Activated T-cell treated with anti-CD3 and anti-CD28 coated beads, Interleukin-2, amount 50 U/mL, for 48 hours (primary cell): ENCODE results near the gene EIF2D.

Source experiments
- DNase-seq, 2 experiments: peaks; one replicate each; pipeline ENCODE4 v3.0.0-alpha.2; 2020

The EIF2D gene

DNA sequence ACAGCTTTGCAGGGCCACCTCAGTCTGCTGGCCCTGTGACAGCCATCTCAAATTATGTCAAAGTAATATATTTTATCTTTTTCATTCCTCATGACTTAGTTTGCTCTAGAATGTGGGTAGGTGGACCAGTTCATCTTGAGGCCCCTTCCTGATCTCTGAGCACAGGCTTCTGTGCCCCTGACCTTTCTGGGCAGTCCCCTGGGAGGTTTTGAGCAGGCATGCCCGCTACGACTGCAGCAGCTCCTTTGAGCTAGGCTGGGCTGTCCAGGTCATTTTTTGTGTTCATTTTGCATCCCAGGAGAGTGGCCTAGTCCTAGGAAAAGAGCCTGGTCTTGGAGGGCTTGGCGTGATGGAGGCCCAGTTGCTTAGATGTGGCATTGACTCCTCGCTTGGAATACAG is 42.7 kb downstream of the EIF2D start:
- DNase-seq: peak in 1 of 2 experiments; percentile 20

DNA sequence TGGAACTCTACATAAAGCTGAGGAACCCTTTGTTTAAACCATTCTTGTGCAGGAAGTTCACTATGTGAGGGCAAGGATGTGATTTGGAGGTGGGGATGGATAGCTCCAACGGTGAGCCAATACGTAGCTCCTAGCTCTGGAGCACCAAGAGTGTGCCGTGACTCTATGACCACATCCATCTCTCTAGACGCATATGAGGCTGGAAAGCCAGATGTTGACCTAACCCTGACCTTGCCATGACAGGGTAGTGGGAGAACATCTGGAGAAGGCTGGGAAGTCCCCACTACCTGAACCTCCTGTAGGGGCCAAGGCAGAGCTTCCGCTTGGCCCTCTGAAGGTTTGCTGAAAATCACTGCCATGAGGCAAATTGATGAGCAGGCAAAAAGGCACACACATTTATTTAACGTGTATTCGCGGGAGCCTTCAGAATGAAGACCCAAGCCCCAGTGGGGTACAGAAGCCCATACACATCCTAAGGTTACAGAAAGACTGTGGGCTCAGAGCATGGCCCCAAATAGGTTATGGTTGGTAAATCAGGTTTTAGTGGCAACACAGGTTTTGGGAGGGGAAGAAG is 43.4 kb downstream of the EIF2D start:
- DNase-seq: peak in 1 of 2 experiments; percentile 35

DNA sequence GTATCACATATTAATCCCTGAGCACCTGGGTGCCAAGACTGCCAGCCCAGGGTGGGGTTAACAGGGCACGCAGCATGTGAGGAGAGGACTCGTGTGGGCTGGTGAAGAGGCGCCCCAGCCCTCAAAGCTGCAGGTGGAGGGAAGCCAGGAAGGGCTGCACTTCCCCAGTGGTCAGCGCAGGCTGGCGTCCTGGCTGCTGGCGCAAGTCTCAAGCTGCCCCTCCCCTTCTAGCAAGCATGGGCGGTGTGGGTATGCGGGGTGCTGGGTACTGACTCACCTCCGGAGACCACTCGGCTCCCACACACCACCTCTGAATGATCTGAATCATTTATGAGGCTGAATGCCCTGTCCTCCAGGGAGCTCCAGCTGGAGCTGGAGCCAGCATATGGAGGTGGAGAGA is 44.0 kb downstream of the EIF2D start:
- DNase-seq: peak; percentile 58 to 69

DNA sequence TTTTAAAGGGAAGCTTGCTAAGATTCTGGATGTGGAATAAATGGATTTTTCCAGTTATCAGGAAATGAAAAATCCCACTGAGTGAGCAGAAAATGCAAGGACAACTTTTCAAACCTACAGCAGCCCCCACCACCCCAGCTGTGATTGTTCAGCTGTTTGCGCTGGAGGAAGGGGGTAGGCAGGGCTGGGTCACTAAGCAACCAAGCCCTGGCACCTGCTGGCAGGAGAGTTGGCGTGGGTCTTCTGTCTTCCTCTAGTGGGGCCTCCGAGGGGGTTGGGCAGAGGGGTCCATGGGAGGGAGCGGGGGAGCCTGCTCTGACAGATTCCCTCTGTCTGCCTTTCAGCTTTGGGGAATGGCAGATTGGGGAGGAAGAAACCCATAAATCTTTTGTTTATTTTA is 45.3 kb downstream of the EIF2D start:
- DNase-seq: peak in 1 of 2 experiments; percentile 21

DNA sequence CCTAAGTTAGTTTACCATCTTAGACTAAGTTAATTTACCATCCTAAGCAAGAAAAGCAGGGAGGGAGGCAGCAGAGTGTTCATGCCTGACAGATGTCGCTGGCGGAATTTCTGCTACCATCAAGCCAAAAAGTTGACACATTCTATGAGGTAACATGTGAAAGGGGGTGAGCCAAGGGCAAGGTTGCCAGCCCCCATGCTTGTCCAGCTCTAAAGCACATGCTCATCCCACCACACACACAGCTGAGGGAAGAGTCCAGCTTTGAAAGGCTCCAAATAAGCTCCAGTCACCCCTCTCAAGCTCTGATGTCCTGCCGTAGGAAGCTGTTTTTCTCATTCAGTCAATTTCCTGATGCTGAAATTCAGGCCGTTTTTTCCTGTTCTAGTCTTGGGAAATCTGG is 46.3 kb downstream of the EIF2D start:
- DNase-seq: peak in 1 of 2 experiments; percentile 31

DNA sequence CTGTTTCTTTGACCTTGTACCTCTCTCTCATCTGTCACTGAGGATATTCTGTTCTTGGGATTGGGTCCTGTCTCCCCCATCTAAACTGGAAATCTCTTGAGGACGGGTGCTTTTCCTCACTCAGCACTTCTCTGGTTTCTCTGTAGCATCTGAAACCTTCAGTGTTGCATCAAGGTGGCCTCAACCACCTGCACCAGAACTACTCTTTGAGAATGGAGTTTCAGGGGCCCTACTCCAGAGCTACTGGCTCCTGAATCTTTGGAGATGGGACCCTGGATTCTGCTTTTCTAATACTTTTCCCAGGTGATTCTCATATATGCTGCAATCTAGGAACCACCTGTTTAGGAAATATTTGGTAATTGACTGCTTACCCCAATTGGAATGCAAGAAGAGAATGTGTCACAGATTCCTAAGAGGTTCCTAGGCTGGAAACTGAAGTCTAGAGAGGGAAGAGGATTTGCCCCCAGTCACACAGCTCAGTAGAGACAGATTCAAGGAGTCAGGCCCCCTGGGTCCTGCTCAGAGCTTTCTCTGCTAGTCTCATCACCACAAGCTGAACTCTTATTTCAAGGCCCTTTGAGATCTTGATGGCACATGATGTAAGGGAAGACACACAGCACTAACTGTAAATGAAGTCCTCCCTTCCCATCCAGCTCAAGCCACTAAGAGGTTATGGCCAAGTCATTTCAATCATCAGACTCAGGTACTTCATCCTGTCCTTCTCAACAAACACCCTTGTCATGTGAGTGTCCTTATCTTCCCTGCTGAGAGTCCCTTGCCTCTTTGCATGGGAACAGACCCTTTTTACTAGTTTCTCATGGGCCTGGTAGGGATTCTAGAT is 48.7 kb downstream of the EIF2D start:
- DNase-seq: no peak

DNA sequence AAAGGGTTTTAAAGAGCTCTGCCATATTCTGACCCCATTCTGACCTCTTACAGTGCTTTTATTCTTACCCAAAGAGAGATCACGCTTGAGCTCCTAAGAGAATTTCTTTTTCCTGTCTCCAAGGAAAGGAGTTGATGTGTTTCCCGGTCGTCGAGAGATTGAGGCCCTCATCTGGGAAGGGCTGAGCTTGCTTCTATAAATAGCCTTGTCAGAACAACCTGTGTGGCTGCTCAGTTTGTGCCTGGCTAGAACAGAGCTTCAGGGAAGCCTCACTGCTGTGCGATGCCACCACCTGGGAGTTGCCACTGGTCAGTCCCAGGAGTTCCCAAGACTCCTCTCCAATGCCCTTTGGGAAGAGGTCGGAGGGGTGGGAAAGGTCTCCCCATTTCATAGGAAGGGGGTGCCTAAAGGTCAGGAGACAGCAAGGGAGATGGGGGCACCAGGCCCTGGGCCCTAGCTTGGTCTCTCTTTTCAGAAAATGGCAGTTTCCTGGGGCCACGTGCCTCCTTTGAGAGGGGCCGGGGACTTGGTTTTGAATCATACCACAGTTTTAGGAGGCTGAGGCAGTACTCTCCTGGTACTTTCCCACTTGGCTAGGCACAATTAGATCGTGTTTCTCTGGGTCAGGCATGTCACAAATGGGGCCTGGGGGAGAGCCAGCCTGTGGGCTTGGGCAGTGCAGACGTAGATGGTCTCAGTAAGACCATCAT is 52.1 kb downstream of the EIF2D start:
- DNase-seq: peak; percentile 69 to 71

DNA sequence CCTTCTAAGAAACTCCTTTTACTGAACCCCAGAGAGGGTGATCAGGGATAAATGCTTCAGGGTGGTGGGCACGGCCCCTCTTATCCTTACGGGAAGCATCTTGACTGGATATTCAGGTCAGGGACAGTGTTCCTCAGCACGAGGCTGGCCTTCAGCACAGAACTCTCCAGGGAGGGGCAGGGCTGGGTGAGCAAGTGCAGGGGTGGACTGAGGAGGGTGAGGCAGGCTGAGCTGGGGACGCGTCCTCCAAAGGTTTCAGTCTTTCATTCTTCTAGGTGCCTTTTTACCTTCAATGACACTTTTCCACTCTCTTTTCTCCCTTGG is 52.6 kb downstream of the EIF2D start:
- peak in 1 of 2 experiments; percentile 58 for DNase-seq

DNA sequence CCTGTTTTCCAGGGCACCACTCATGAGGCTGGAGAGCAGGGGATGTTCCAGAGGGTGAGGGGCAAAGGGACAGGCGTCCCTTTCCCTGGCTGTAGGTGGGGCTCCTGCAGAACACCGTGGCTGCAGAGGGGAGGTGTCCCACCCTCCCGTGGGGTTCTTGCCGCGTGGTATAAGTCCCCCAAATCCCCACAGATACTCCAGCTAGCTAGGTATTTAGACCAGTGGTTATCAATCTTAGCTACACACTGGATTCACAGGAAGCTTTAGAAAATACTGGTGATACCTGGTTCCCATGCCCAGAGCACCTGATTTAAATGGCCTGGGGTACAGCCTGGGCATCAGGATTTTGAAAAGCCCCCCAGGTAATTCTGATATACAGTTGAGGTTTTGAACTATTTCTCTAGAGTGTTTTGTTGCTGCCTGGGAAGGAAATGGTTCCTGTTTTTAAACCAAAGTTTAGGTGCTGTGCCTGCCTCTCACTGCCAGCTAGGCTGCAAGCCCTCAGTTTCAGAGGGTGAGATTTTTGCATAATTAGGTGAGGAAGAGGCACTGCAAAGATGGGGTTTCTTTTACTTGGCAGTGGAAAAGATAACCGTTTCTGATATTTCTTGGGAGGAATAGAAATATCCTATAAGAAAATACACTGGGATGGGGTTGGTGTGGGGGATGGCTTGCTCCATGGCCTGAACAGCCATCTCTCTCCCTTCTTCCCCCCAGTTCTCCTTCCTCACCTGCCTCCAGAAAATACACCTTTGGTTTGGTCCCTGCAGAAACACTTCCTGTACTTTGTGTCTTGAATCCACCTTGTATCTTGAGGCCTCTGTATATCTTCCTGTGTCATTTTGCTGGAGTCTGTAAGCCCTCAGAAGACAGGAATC is 53.2 kb downstream of the EIF2D start:
- DNase-seq: no peak

DNA sequence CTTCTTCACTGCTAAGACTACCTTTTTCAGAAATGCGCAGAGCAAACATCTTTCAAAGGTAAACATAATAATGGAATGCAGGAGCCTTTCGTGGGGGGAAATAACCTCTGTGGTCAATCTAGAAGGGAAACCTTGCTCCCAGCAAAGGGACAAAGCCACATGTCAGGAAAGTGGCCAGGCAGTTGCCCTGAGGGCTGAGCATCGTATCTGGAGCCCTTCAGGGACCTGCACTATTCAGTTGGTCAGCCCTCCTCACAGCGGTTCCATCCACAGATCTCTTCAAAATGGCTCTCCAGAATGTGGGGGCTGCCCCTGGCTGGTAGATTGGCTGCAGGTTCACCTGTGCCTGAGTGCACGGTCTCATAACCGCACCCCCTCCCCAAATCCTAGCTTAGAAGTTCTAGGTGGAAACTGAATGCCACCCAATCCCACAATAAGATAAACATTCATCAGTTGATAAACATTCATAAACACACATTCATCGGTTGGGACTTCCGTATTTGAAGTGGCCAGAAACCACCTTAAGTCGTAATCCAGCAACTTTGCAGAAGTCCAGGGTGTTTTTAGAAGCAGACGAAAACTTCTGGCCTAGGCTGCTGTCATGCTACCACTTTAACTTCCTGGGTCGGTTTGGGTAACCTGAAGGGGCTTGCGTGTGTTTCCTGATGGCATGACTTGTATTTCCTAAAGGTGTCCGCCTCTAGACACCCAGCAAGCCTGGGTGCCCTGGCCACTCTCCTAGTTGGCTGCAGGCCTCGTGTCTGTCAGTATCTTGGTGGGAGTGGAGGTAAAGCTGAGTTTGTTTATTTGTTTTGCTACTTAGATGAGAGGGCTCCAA is 54.4 kb downstream of the EIF2D start:
- no peak for DNase-seq

DNA sequence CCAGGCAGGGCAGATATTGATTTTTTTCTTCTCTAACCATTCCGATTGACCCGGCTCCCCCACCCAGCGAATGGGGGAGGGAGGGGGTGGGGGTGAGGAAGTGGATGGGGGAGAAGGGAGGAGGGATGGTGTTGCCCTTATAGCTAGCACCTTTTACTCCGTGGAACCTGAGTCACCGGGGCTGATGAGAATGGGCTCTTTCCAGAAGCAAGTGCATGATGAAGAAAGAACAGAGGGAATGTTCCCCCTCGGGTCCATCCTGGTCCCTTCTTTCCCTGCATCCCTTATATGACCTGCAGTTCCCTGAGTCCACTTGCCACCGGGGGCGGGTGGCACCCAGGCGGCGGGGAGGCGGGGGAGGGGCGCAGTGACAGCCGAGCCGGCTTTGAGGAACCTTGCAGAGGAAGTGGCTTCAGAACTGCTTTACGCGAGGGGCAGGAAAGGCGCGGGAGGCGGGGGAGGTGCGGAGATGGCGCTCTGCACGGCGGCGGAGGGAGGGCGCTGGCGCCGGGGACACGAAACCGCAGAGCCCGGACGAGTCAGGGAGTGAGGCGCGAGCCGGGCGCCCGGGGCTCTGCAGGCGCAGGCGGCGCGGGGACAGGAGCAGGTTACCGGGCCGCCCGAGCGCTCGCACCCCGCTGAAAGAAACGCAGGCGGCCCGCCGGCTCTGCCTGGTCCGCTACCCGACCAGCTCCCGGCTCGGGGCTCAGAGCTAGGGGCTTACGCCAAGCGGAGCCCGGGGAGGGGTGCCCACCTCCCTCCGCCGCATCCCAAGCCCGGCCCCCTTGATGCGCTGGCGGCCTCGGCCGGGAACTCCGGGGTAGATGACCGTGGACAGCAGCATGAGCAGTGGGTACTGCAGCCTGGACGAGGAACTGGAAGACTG is 55.3 kb downstream of the EIF2D start:
- DNase-seq: peak; percentile 93 to 95

DNA sequence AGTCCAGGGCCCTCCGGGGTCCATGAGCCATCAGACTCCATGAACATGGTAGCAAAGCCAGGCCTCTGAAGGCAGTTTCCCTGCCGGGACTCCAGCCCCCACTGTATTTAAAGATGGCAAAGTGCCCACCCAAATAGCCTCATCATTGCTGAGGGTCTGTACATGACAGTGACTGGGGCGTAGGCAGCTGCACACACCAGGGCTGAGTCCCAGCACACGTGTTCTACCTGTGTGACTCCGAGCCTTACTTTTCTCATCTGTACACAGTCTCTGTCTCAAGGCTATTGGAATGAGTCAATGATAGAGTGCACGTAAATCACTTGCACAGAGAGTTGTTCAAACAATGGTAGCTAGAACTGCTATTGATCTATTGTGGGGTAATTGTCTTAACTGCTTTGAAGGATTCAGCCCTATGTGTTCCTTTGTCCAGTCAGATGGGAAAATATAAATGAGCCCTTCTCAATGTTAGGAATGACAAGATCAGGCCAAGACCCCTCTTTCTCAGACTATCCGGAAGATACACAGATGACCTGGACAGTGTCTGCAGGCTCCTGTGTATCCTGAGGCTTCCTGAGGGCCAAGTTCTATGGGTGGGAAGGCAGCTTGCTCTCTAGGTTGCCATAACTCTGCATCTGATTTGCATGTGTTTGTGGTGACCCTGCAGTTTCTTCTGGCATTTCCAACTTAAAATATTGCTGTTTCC is 56.1 kb downstream of the EIF2D start:
- DNase-seq: peak; percentile 68 to 74

DNA sequence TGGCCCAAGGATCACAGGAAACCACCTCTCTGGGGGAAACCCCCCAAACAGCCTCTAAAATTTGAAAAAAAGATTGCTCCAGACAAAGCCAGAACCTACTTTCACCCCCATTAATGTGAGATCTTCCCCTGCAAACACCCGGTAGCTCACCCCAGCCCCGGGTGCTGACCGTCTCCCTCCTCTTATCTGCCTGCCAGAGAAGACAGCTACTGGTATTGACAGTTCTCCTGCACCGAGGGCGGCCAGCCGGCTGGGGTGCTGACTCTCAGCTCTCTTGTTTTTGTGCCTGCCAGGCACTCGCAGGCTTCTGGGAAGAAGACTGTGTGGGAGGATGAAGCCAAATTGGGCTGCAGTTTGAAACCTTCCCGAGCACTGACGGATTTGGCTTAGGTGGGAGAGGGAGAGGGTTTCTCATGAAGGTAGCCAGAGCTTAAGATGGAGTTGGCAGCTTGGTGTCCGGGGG is 56.8 kb downstream of the EIF2D start:
- peak; percentile 74 to 77 for DNase-seq

DNA sequence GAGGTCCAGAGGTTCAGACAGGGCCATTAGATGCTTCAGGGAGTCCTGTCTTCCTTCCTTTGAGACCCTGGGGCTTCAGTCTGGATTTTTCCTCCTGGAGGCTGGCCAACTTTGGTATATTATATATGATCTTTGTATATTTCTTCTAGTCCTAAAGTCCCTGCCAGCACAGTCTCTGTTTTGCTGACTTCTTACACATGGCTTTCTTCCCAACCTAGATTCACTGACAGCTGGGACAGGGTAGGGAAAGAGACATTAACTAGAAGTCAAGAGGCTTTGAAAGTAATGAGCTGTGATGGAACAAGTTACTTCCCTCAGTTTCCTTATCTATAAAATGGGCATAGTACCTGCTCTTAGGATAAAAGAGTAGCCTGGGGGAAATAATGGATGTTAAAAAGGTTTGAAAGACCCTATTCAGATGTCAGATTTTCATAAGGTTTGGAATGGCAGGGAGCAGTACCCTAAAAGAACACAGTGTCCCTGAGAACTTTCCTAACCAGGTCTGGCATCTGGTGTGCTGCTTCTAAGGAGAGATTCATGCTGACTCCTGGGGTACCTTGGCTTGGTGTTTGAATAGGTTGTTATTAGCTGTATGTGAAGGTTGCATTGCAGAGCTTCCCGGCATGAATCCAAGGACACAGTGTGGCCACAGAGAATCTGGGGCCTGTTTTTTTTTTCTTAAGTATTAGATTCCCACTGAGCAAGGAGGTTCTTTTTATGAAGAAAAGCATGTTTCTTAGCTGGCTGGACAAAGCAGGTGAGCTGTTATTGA is 57.4 kb downstream of the EIF2D start:
- DNase-seq: no peak

DNA sequence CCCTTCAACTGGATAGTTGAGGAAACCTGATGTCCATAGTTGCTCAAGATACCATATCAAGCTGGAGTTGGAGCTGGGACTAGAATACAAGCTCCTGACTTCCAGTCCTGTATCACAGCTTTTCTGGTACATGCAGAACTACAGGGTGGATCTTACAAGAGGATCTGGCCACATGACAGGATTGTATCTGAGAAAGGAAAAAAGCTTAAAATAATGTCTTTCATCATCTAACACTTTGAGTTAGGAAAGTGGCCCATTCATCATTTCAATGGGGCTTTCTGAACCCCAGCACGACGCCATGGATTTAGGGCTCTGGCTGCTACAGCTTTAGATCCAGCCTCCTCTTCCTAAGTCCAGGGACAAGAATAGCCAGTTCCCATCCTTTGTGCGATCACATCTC is 58.1 kb downstream of the EIF2D start:
- no peak for DNase-seq

DNA sequence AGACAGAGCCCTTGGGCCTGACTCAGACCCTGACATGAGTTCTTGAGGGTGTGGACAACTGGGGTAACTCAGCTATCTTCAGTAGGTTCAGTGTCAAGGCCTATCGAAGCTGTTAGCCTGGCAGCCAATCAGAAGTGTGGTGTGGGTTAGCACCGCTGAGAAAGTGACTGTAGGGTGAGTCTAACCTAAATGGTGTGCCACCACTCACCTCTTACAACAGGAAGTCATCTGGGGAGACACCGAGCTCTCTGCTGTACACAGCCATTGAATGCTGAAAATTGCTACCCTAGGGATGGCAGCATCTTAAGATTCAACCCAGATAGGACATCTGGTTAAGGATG is 60.3 kb downstream of the EIF2D start:
- peak; percentile 75 to 78 for DNase-seq

DNA sequence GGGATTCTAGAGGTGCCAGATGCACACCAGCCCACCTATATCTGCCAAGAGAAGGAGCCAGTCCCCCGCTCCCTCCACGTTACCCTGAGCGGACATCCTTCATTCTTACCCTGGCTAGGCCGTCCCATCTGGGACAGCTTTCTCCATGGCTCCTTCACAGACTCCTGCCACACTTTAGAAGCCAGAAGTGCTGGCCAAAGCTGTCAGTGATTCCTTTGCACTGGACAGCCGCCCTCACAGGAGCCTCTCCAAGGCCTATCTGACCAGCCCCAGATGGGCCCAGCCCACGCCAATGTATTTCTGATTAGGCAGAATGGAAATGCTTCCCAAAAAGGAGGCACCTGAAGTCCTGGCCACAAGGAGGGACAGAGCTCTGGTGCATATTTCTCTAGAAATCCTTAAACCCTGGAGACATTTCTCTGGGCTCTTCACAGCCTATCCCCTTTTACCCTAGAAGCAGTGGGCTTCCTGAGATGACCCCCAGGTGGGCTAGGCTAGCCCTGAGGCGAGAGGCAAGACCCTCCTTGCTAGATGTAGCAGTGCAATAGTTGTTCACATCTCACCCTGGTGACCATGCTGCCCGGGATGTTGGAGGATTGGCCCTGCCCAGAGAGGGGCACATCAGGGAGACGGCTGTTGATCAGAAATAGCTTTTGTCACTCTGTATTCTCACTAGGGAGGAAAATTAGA is 60.8 kb downstream of the EIF2D start:
- DNase-seq: no peak

DNA sequence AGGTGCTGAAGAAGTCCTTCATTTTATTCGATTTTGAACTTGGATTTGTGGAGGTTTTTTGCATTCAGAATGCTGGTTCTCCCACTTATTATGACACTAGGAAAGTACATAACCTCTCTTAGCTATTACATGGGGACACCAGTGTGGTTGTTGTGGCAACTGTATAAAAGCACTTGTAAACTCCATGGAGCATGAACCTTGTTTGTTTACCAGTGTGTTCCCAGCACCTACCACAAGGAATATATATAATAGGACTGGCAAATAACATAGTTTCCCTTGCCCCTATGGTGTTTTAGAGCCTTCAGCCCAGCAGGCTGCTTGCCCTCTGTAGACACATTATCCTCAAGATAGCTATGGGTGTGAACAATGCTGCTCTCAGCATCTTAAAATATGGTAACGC is 61.8 kb downstream of the EIF2D start:
- no peak for DNase-seq

DNA sequence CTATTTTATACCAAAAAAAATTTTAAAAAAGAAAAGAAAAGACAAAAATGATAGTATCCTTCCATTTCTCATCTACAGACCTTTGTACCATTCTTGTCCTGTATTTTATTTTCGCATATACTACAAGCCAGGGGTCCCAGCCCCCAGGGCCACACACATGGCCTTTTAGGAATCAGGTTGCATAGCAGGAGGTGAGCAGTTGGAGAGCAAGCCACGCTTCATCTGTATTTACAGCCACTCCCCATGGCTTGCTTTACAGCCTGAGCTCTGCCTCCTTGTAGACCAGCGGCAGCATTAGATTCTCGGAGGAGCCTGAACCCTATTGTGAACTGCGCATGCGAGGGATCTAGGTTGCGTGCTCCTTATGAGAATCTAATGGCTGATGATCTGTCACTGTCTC is 65.2 kb downstream of the EIF2D start:
- no peak for DNase-seq
